ENCODE data around the gene PATL2.
A peak's percentile ranks its signal among the peaks of the same experiment; 100 is the strongest.

Gene PATL2

GRCh38 chr15:44662478-44663409 is 48.4 kb downstream of the PATL2 start:
- TF ChIP-seq ZFP3 (CRISPR knock-in tag; IDR thresholded peaks at IDR 0.05): 0 out of 2 replicates have a peak, but pooled peaks have one; percentile 11
- TF ChIP-seq CSDC2 (CRISPR knock-in tag; IDR thresholded peaks at IDR 0.05): 0 out of 2 replicates have a peak, but pooled peaks have one; percentile 40
- TF ChIP-seq RARB (CRISPR knock-in tag; IDR thresholded peaks at IDR 0.05): no peak
- ATAC-seq: peak; percentile 81

GRCh38 chr15:44661576-44661975 is 49.5 kb downstream of the PATL2 start:
- ATAC-seq: no peak
- TF ChIP-seq TOX (CRISPR knock-in tag; IDR thresholded peaks at IDR 0.05; ENCODE audit: borderline replicate concordance) (no peak), PATZ1 (CRISPR knock-in tag; IDR thresholded peaks at IDR 0.05; ENCODE audit: borderline replicate concordance) (no peak), TCF4 (CRISPR knock-in tag; IDR thresholded peaks at IDR 0.05; ENCODE audit: borderline replicate concordance) (no peak), CREB5 (CRISPR knock-in tag; IDR thresholded peaks at IDR 0.05; ENCODE audit: low read depth) (no peak), BACH2 (CRISPR knock-in tag; IDR thresholded peaks at IDR 0.05; ENCODE audit: borderline replicate concordance) (no peak), ISL1 (CRISPR knock-in tag; IDR thresholded peaks at IDR 0.05) (no peak), RARB (CRISPR knock-in tag; IDR thresholded peaks at IDR 0.05) (no peak), ZNF70 (CRISPR knock-in tag; IDR thresholded peaks at IDR 0.05) (no peak), OSR1 (CRISPR knock-in tag; IDR thresholded peaks at IDR 0.05) (no peak), POU6F1 (CRISPR knock-in tag; IDR thresholded peaks at IDR 0.05; ENCODE audit: borderline replicate concordance, low read depth) (no peak), SNAI2 (CRISPR knock-in tag; IDR thresholded peaks at IDR 0.05) (no peak), ZNF8 (CRISPR knock-in tag; IDR thresholded peaks at IDR 0.05) (no peak), ZFP30 (CRISPR knock-in tag; IDR thresholded peaks at IDR 0.05) (no peak), TSHZ2 (CRISPR knock-in tag; IDR thresholded peaks at IDR 0.05) (no peak), ZNF565 (CRISPR knock-in tag; conservative IDR thresholded peaks at IDR 0.05; ENCODE audit: low read depth) (no peak)

GRCh38 chr15:44659056-44659455 is 52.1 kb downstream of the PATL2 start:
- no peak for ATAC-seq
- TF ChIP-seq OSR1 (CRISPR knock-in tag; IDR thresholded peaks at IDR 0.05): no peak
- TF ChIP-seq SNAI2 (CRISPR knock-in tag; IDR thresholded peaks at IDR 0.05): no peak
- no peak for TF ChIP-seq ZFP3 (CRISPR knock-in tag; IDR thresholded peaks at IDR 0.05)
- TF ChIP-seq CREB5 (CRISPR knock-in tag; IDR thresholded peaks at IDR 0.05; ENCODE audit: low read depth): no peak
- no peak for TF ChIP-seq PPARA (CRISPR knock-in tag; IDR thresholded peaks at IDR 0.05; ENCODE audit: borderline replicate concordance)
- no peak for TF ChIP-seq RARB (CRISPR knock-in tag; IDR thresholded peaks at IDR 0.05)
- no peak for TF ChIP-seq ARNTL (CRISPR knock-in tag; IDR thresholded peaks at IDR 0.05; ENCODE audit: borderline replicate concordance, low read depth)
- TF ChIP-seq ZNF565 (CRISPR knock-in tag; conservative IDR thresholded peaks at IDR 0.05; ENCODE audit: low read depth): no peak
- no peak for TF ChIP-seq ZNF8 (CRISPR knock-in tag; IDR thresholded peaks at IDR 0.05)
- TF ChIP-seq CSRNP3 (CRISPR knock-in tag; IDR thresholded peaks at IDR 0.05): no peak
- TF ChIP-seq GLIS3 (CRISPR knock-in tag; IDR thresholded peaks at IDR 0.05): no peak

Measured in SK-N-SH treated with all-trans-retinoic acid at 6 μM for 48 hours (cell line).